SK-N-SH (cell line): ENCODE data around the gene NDUFA12. TPM values are rescaled to one million over a fixed set of nuclear protein-coding genes. Genes with fewer than 3 reads are reported as not detected.

Experiments used
- CTCF ChIA-PET: fragments of 300-600, 350-600 bp; formaldehyde crosslinking; extraction: SDS; loops from one replicate; lab custom pipeline; 2021; lab: Yijun Ruan, JAX
- POLR2A ChIA-PET: fragments of 350-600 bp; sonication (Branson Sonifier 250); formaldehyde crosslinking; extraction: SDS; loops from one replicate; lab custom pipeline; 2020; ENCODE audit warnings: antibody characterized with exemption, inconsistent platforms; lab: Yijun Ruan, JAX
- DNase-seq: peaks from one replicate; pipeline ENCODE4 v3.0.0; 2012
- H2AFZ ChIP-seq: fragments of 200-600 bp; sonication (generic); 2 replicates; pipeline ENCODE4 v1.8.1; 2016; ENCODE audit warnings: antibody characterized with exemption, mild to moderate bottlenecking, low read depth
- H3F3A ChIP-seq: fragments of 200-600 bp; sonication (generic); replicated peaks from 2 replicates; pipeline ENCODE3; 2016; ENCODE audit warnings: antibody characterized with exemption, mild to moderate bottlenecking; ENCODE audit not compliant: insufficient read depth
- H3K27ac ChIP-seq, 2 experiments: fragments of 200-500 bp in 1 of 2; fragments of 200-600 bp in 1 of 2; sonication (Bioruptor generic) in 1 of 2; sonication (generic), shearing (Covaris generic) in 1 of 2; 2 replicates each; pipeline versions ENCODE4 v1.5.1 to v1.6.1; 2014 to 2016; ENCODE audit warnings: low read depth in 2 of 2, inconsistent platforms in 1 of 2, low read length in 1 of 2, mild to moderate bottlenecking in 1 of 2, mixed read lengths in 1 of 2
- H3K27me3 ChIP-seq: fragments of 200-600 bp; sonication (generic), shearing (Covaris generic); 2 replicates; pipeline ENCODE4 v1.6.1; 2016; ENCODE audit warnings: mixed run types; ENCODE audit not compliant: insufficient read depth
- H3K36me3 ChIP-seq, 2 experiments: fragments of 200-500 bp in 1 of 2; fragments of 200-600 bp in 1 of 2; sonication (Bioruptor generic) in 1 of 2; sonication (generic) in 1 of 2; replicated peaks in 1 of 2; 2 replicates each; pipeline versions ENCODE3 to v1.5.1; 2014 to 2016; ENCODE audit warnings: low read length in 1 of 2, mild to moderate bottlenecking in 1 of 2; ENCODE audit not compliant: insufficient read depth in 2 of 2, control insufficient read depth in 1 of 2
- H3K4me1 ChIP-seq, 2 experiments: fragments of 200-500 bp in 1 of 2; fragments of 200-600 bp in 1 of 2; sonication (Bioruptor generic) in 1 of 2; sonication (generic), shearing (Covaris generic) in 1 of 2; 2 replicates each; pipeline versions ENCODE4 v1.5.1 to v1.6.1; 2014 to 2016; ENCODE audit warnings: low read depth in 1 of 2, low read length in 1 of 2, mixed run types in 1 of 2; ENCODE audit not compliant: insufficient read depth in 2 of 2, control insufficient read depth in 1 of 2
- H3K4me2 ChIP-seq: fragments of 200-600 bp; sonication (generic), shearing (Covaris generic); 2 replicates; pipeline ENCODE4 v1.6.1; 2017; ENCODE audit warnings: mixed run types
- H3K4me3 ChIP-seq, 2 experiments: fragments of 200-500 bp in 1 of 2; fragments of 200-600 bp in 1 of 2; sonication (Bioruptor generic) in 1 of 2; sonication (generic), shearing (Covaris generic) in 1 of 2; 2 replicates each; pipeline versions ENCODE4 v1.5.1 to v1.8.1; 2014 to 2016; ENCODE audit warnings: low read depth in 2 of 2, inconsistent platforms in 1 of 2, low read length in 1 of 2, mild to moderate bottlenecking in 1 of 2, mixed read lengths in 1 of 2, moderate library complexity in 1 of 2
- H3K79me2 ChIP-seq: fragments of 200-600 bp; sonication (generic); 2 replicates; pipeline ENCODE4 v1.8.1; 2017; ENCODE audit warnings: mild to moderate bottlenecking; ENCODE audit not compliant: insufficient read depth
- H3K9ac ChIP-seq: fragments of 200-600 bp; sonication (generic); 2 replicates; pipeline ENCODE4 v1.6.1; 2017; ENCODE audit warnings: mixed run types
- H3K9me2 ChIP-seq: fragments of 200-600 bp; sonication (generic); 2 replicates; pipeline ENCODE4 v1.6.1; 2017; ENCODE audit warnings: mixed run types
- H3K9me3 ChIP-seq: fragments of 200-600 bp; sonication (generic); 2 replicates; pipeline ENCODE4 v1.6.1; 2017; ENCODE audit warnings: mixed run types, mild to moderate bottlenecking, moderate library complexity
- H4K20me1 ChIP-seq: fragments of 200-600 bp; sonication (generic); 2 replicates; pipeline ENCODE4 v1.6.1; 2017; ENCODE audit warnings: mild to moderate bottlenecking, mixed run types; ENCODE audit not compliant: insufficient read depth
- ELF1 ChIP-seq: IDR thresholded peaks from 2 replicates; pipeline ENCODE4 v1.4.0; 2012
- GABPA ChIP-seq: IDR thresholded peaks from 2 replicates; pipeline ENCODE4 v1.4.0; 2012; ENCODE audit warnings: low read depth, mild to moderate bottlenecking
- GATA2 ChIP-seq: sonication (generic); formaldehyde crosslinking; IDR thresholded peaks from 2 replicates; pipeline ENCODE4 v1.5.0; 2020; ENCODE audit warnings: mild to moderate bottlenecking, missing genetic modification reagents
- JUND ChIP-seq: IDR thresholded peaks from 2 replicates; pipeline ENCODE4 v1.4.0; 2012
- RAD21 ChIP-seq: IDR thresholded peaks from 2 replicates; pipeline ENCODE4 v1.6.1; 2012; ENCODE audit warnings: mild to moderate bottlenecking, low read length
- SMC3 ChIP-seq: IDR thresholded peaks from 2 replicates; pipeline ENCODE4 v1.6.1; 2012; ENCODE audit warnings: low read depth, low read length, improper control_type of control experiment
- WGBS: methylation state at CpG from one replicate; pipeline ENCODE4 v1.1.6; 2017; ENCODE audit warnings: low lambda C conversion rate; 5-methylcytosine and 5-hydroxymethylcytosine counted together
- polyA plus RNA-seq, 3 experiments: library from polyadenylated mRNA; depleted of rRNA; stranded (reverse); fragments of >200 nt; gene quantifications; 2 replicates each; pipeline ENCODE4 v1.2.3, GENCODE V29; 2012
- TF ChIP-seq, protein P1 (sequence below): IDR thresholded peaks from 2 replicates; pipeline ENCODE4 v1.4.0; 2012; ENCODE audit warnings: low read depth, borderline replicate concordance
- TF ChIP-seq, protein P2 (sequence below): IDR thresholded peaks from 2 replicates; pipeline ENCODE4; 2012
- TF ChIP-seq, protein P3 (sequence below): fragments of 150-350 bp; IDR thresholded peaks from 2 replicates; pipeline ENCODE4 v1.6.1; 2017; ENCODE audit warnings: antibody characterized with exemption, low read length, low read depth, borderline replicate concordance

NDUFA12 gene
- polyA plus RNA-seq, 1 of the 3 experiments (the other 2 are of a cell fraction), result 106 TPM

DNA sequence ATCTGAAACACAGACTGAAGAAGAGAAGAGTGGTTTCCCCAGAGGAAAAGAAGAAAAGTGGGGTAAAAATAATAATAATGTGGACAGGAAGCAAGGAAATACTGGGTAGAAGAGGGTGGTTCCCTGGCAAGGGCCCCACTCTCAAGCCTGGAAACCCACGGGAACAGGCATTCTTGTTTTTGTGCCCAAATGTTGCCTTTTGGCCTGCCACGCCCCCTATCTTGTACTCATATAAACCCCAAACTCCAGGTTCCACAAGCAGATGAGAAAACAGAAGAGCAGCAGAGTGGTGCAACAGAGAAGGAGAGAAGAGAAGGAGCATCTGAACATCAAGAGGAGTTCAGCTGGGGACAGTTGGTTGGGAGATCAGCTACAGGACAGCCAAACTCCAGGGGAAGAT is 51.2 kb downstream of the NDUFA12 start:
- Histone ChIP-seq H3K9me3 (no peaks in the 10 kb centered on the region), H3K4me2 (no peak overlapping the region), H3K4me3 (no peak overlapping the region), H3K9me2 (no peaks in the 10 kb centered on the region), H2AFZ (no peak overlapping the region), H3K79me2 (no peaks in the 10 kb centered on the region), H3K27ac (no peak overlapping the region), H3K9ac (no peak overlapping the region), H4K20me1 (no peaks in the 10 kb centered on the region), H3K4me1 (peaks cover 0 to 11% of the 10 kb centered on the region in 2 experiments; a peak in 2 of 4 replicates), H3K36me3 (no peaks in the 10 kb centered on the region), H3F3A (no peaks in the 10 kb centered on the region), H3K27me3 (no peaks in the 10 kb centered on the region; the same call in 1 of the 2 replicates)
- DNase-seq, result no peak
- CTCF ChIA-PET, result interaction anchor here (1.9 kb wide), 1 partner anchor 10 kb away, joined by 6 read pairs; no protein-coding TSS in a partner anchor
- 64% methylated on average over 2 of the region's 2 CpGs for WGBS
- TF ChIP-seq, protein P1, sequence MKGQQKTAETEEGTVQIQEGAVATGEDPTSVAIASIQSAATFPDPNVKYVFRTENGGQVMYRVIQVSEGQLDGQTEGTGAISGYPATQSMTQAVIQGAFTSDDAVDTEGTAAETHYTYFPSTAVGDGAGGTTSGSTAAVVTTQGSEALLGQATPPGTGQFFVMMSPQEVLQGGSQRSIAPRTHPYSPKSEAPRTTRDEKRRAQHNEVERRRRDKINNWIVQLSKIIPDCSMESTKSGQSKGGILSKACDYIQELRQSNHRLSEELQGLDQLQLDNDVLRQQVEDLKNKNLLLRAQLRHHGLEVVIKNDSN, result no peak
- POLR2A ChIA-PET, result no interaction called here

DNA sequence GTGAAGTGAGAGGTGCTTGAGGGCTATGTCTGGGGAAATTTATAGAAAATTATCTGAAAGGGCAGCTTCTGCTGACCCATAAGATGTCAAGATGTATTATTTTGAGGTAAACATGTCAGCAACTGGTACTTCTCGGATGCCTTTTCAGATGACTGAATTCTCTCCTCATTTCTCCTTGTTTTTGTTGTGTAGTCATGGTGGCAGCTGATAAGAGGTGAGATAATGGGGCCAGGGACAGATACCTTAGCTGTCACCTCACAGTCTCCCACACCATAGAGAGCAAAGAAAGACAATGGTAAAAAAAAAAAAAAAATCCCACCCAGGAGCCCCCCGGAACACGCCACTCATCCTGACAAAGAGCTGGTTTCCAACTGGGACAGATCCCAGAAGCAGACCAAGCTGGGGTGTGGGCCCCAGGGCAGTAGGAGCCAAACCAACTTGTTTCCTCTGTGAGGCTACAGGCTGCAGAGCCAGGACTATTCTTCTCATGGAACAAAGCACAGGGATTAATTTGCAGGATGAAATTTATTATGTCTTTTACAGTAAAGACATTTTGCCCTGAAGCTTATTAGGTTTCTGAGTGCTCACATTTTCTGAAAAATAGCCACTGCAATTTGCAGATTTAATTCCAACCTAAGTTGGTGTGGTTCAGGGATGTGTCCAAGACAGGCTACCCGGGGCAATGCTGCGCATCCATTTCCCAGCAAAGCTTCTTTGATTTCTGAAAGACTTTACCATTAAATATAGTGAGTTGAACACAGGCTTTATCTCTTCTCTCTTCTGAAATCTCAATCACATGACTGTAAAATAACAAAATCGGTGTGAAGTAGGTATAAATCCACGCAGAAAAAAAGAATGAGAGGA is 52.2 kb downstream of the NDUFA12 start:
- Histone ChIP-seq H3K4me2 (no peak overlapping the region), H4K20me1 (no peaks in the 10 kb centered on the region), H3K27me3 (no peaks in the 10 kb centered on the region; the same call in 1 of the 2 replicates), H3K9me2 (no peaks in the 10 kb centered on the region), H3K27ac (no peak overlapping the region; a peak in 1 of 4 replicates), H3F3A (no peaks in the 10 kb centered on the region), H3K4me3 (no peak overlapping the region), H3K9me3 (no peaks in the 10 kb centered on the region), H3K36me3 (no peaks in the 10 kb centered on the region), H3K4me1 (peaks cover 0 to 11% of the 10 kb centered on the region in 2 experiments; a peak in 2 of 4 replicates), H2AFZ (no peak overlapping the region), H3K9ac (no peak overlapping the region), H3K79me2 (no peaks in the 10 kb centered on the region)
- WGBS, result 26% methylated on average over 7 of the region's 7 CpGs
- DNase-seq, result peak; percentile 51
- TF ChIP-seq ELF1, result no peak
- CTCF ChIA-PET, result interaction anchor here (1.9 kb wide), 1 partner anchor 11 kb away, joined by 6 read pairs; no protein-coding TSS in a partner anchor
- POLR2A ChIA-PET, result interaction anchor here (1.2 kb wide), 1 partner anchor 12 kb away, joined by 3 read pairs; no protein-coding TSS in a partner anchor

DNA sequence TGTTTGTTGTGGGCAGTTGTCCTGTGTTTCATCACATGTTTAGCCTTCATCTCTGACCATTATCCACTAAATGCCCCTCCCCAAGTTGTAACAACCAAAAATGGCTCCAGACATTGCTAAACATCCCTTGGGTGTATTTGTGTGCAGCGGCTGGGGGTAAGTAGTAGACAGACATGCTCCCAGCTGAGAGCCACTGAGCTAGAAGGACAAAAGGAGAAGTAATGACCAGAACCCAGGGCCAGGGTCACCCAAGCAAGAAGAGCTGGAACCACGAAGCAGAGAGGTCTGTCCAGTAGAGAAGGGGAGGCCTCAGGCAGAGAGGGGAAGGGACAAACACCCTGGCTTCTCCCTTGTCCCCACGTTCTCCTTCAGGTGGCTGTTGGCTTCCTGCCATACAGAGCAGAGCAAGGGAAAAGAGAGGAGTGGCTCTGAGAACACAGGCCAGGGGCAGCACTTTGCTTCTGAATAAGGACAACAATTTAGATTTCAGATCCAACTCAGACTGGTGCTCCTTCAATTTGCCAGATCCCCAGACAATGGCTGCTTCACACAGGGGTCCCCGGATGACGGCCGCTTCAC is 55.2 kb downstream of the NDUFA12 start:
- WGBS, result 59% methylated on average over 5 of the region's 6 CpGs
- ChIA-PET CTCF (no interaction called here), POLR2A (no interaction called here)
- no peak for DNase-seq
- Histone ChIP-seq H4K20me1 (no peaks in the 10 kb centered on the region), H3K27ac (no peak overlapping the region), H3K4me2 (no peak overlapping the region), H3K79me2 (no peaks in the 10 kb centered on the region), H3K9ac (no peak overlapping the region), H3K9me3 (no peaks in the 10 kb centered on the region), H2AFZ (no peak overlapping the region), H3K9me2 (no peaks in the 10 kb centered on the region), H3K36me3 (no peaks in the 10 kb centered on the region), H3K4me1 (peaks cover 0 to 11% of the 10 kb centered on the region in 2 experiments; a peak in 2 of 4 replicates), H3K4me3 (no peak overlapping the region), H3F3A (no peaks in the 10 kb centered on the region), H3K27me3 (no peaks in the 10 kb centered on the region; the same call in 1 of the 2 replicates)
- no peak for TF ChIP-seq JUND
- TF ChIP-seq RAD21, result no peak
- no peak for TF ChIP-seq GABPA
- TF ChIP-seq SMC3, result no peak
- TF ChIP-seq GATA2 (CRISPR knock-in tag), result no peak
- no peak for TF ChIP-seq ELF1
- TF ChIP-seq, protein P2, sequence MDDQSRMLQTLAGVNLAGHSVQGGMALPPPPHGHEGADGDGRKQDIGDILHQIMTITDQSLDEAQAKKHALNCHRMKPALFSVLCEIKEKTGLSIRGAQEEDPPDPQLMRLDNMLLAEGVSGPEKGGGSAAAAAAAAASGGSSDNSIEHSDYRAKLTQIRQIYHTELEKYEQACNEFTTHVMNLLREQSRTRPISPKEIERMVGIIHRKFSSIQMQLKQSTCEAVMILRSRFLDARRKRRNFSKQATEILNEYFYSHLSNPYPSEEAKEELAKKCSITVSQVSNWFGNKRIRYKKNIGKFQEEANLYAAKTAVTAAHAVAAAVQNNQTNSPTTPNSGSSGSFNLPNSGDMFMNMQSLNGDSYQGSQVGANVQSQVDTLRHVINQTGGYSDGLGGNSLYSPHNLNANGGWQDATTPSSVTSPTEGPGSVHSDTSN, result no peak
- TF ChIP-seq, protein P3, sequence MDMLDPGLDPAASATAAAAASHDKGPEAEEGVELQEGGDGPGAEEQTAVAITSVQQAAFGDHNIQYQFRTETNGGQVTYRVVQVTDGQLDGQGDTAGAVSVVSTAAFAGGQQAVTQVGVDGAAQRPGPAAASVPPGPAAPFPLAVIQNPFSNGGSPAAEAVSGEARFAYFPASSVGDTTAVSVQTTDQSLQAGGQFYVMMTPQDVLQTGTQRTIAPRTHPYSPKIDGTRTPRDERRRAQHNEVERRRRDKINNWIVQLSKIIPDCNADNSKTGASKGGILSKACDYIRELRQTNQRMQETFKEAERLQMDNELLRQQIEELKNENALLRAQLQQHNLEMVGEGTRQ, result no peak
